ENCODE results near the gene PID1.

- TF ChIP-seq, protein P1, sequence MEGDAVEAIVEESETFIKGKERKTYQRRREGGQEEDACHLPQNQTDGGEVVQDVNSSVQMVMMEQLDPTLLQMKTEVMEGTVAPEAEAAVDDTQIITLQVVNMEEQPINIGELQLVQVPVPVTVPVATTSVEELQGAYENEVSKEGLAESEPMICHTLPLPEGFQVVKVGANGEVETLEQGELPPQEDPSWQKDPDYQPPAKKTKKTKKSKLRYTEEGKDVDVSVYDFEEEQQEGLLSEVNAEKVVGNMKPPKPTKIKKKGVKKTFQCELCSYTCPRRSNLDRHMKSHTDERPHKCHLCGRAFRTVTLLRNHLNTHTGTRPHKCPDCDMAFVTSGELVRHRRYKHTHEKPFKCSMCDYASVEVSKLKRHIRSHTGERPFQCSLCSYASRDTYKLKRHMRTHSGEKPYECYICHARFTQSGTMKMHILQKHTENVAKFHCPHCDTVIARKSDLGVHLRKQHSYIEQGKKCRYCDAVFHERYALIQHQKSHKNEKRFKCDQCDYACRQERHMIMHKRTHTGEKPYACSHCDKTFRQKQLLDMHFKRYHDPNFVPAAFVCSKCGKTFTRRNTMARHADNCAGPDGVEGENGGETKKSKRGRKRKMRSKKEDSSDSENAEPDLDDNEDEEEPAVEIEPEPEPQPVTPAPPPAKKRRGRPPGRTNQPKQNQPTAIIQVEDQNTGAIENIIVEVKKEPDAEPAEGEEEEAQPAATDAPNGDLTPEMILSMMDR (IDR thresholded peaks at IDR 0.05; ENCODE audit: low read length) = no peak
- TF ChIP-seq EZH2 (optimal IDR thresholded peaks at IDR 0.05; ENCODE audit: low read depth, low read length) = no peak
Observed at GRCh38 chr2:229254206-229254605, 16.9 kb downstream of the PID1 start.
